Naive thymus-derived CD4-positive, alpha-beta T cell (primary cell): ENCODE results near the gene NEURL1B. TPM values are rescaled to one million over a fixed set of nuclear protein-coding genes. Genes with fewer than 3 reads are reported as not detected.

ENCODE experiments used
- ATAC-seq: fragments of 150-1000 bp; cut with Tn5 transposase; 2 replicates; pipeline ENCODE4 v1.10.0; 2021; ENCODE audit warnings: mild to moderate bottlenecking, moderate library complexity
- CTCF ChIA-PET: fragments of 350-600 bp; sonication (Branson Sonifier 250); formaldehyde crosslinking; loops from one replicate; lab custom pipeline; 2021; ENCODE audit warnings: antibody characterized with exemption; lab: Charles Lee
- POLR2A ChIA-PET: fragments of 350-600 bp; sonication (Branson Sonifier 250); formaldehyde crosslinking; loops from one replicate; lab custom pipeline; 2021; ENCODE audit warnings: antibody characterized with exemption, inconsistent platforms; lab: Charles Lee
- DNase-seq, 9 donors: peaks; one replicate each; pipeline versions ENCODE4 v3.0.0 to v3.0.0-alpha.2; 2020 to 2022; ENCODE audit warnings: mixed read lengths in 1 of 9
- H3K27ac ChIP-seq: one replicate; pipeline ENCODE4 v1.7.0; 2013; ENCODE audit warnings: mild to moderate bottlenecking, low read depth, low read length, moderate library complexity
- H3K27me3 ChIP-seq, 2 donors: one replicate each; pipeline ENCODE4 v1.7.0; 2013; ENCODE audit warnings: low read length in 2 of 2, mild to moderate bottlenecking in 2 of 2, moderate library complexity in 2 of 2; ENCODE audit not compliant: control insufficient read depth in 2 of 2, insufficient read depth in 2 of 2
- H3K36me3 ChIP-seq, 3 experiments: 1 replicate in 2 of 3; 2 replicates in 1 of 3; pipeline ENCODE4 v1.7.0; 2013; ENCODE audit warnings: low read length in 3 of 3, mild to moderate bottlenecking in 3 of 3, moderate library complexity in 1 of 3; ENCODE audit not compliant: insufficient read depth in 3 of 3, control insufficient read depth in 2 of 3
- H3K4me1 ChIP-seq, 2 donors: one replicate each; pipeline ENCODE4 v1.7.0; 2013; ENCODE audit warnings: low read length in 2 of 2, mild to moderate bottlenecking in 2 of 2, moderate library complexity in 1 of 2; ENCODE audit not compliant: control insufficient read depth in 2 of 2, insufficient read depth in 2 of 2
- H3K4me3 ChIP-seq: 2 replicates; pipeline ENCODE4 v1.7.0; 2013; ENCODE audit warnings: mild to moderate bottlenecking, low read length
- H3K9me3 ChIP-seq, 3 experiments: 1 replicate in 2 of 3; 2 replicates in 1 of 3; pipeline ENCODE4 v1.7.0; 2013; ENCODE audit warnings: low read length in 3 of 3; ENCODE audit not compliant: control insufficient read depth in 2 of 3
- H3K27ac Mint-ChIP-seq, 9 donors: one replicate each; pipeline ENCODE4 v1.8.0; 2020 to 2022; ENCODE audit warnings: mixed read lengths in 9 of 9, mild to moderate bottlenecking in 8 of 9, moderate library complexity in 5 of 9, inconsistent platforms in 2 of 9
- H3K27me3 Mint-ChIP-seq, 5 donors: one replicate each; pipeline ENCODE4 v1.8.0; 2021 to 2022; ENCODE audit warnings: mixed read lengths in 5 of 5, mild to moderate bottlenecking in 1 of 5
- H3K36me3 Mint-ChIP-seq, 5 donors: one replicate each; pipeline ENCODE4 v1.8.0; 2020 to 2022; ENCODE audit warnings: mixed read lengths in 5 of 5, mild to moderate bottlenecking in 3 of 5, inconsistent platforms in 1 of 5
- H3K4me1 Mint-ChIP-seq, 7 donors: one replicate each; pipeline ENCODE4 v1.8.0; 2020 to 2022; ENCODE audit warnings: mixed read lengths in 7 of 7, mild to moderate bottlenecking in 3 of 7, inconsistent platforms in 1 of 7
- H3K4me3 Mint-ChIP-seq, 10 donors: one replicate each; pipeline ENCODE4 v1.8.0; 2020 to 2022; ENCODE audit warnings: mild to moderate bottlenecking in 10 of 10, mixed read lengths in 10 of 10, moderate library complexity in 6 of 10, inconsistent platforms in 2 of 10
- H3K9me3 Mint-ChIP-seq, 11 donors: one replicate each; pipeline ENCODE4 v1.8.0; 2020 to 2022; ENCODE audit warnings: mixed read lengths in 11 of 11, mild to moderate bottlenecking in 4 of 11, inconsistent platforms in 1 of 11, moderate library complexity in 1 of 11
- intact Hi-C, 2 donors: fragments of 100-400 bp; cut with micrococcal nuclease; formaldehyde crosslinking; loops; one replicate each; pipeline ENCODE4 v1.15.1; 2023
- polyA plus RNA-seq, 2 donors: library from polyadenylated mRNA; unstranded; fragments of 300-500 nt; fragmentation: Illumina TruSeq; gene quantifications; one replicate each; pipeline ENCODE4 v1.2.3, GENCODE V29; 2021
- total RNA-seq, 6 experiments: library from RNA in 5 of 6; stranded (reverse) in 5 of 6; gene quantifications; 1 replicate in 5 of 6; 2 replicates in 1 of 6; pipeline ENCODE4 v1.2.3 and lab custom pipeline; 2021 to 2026

Gene NEURL1B
- total and polyA plus RNA-seq, 7 experiments from 2014 or later = 0.05 to 3.4 (median 0.27) TPM; not detected in 1

GRCh38 chr5:172729588-172729987 lies 88.5 kb downstream of the NEURL1B start:
- H3K4me1 Mint-ChIP-seq = no peaks in the 10 kb centered on the region
- H3K27ac Mint-ChIP-seq = no peak overlapping the region
- H3K4me3 Mint-ChIP-seq = no peak overlapping the region
- POLR2A ChIA-PET = no interaction called here
- no peaks in the 10 kb centered on the region for H3K27me3 ChIP-seq
- no peaks in the 10 kb centered on the region for H3K9me3 Mint-ChIP-seq
- no peak overlapping the region for H3K27ac ChIP-seq
- H3K9me3 ChIP-seq = no peaks in the 10 kb centered on the region
- H3K27me3 Mint-ChIP-seq = no peaks in the 10 kb centered on the region
- CTCF ChIA-PET = no interaction called here
- intact Hi-C loops = no loop called here
- DNase-seq (no peak), ATAC-seq (no peak)
- H3K4me1 ChIP-seq = no peaks in the 10 kb centered on the region
- H3K36me3 ChIP-seq = no peaks in the 10 kb centered on the region
- no peak overlapping the region for H3K4me3 ChIP-seq
- no peaks in the 10 kb centered on the region for H3K36me3 Mint-ChIP-seq

GRCh38 chr5:172730222-172730621 lies 89.2 kb downstream of the NEURL1B start:
- H3K27ac Mint-ChIP-seq = peak overlapping the region in 2 of 9 donors; percentile 32 to 37
- Histone ChIP-seq H3K27me3 (no peaks in the 10 kb centered on the region), H3K27ac (no peak overlapping the region)

GRCh38 chr5:172730981-172731679 lies 90.1 kb downstream of the NEURL1B start:
- ChIA-PET CTCF (no interaction called here), POLR2A (interaction anchor here (1.0 kb wide), 1 partner anchor 41 kb away, joined by 3 read pairs; no protein-coding TSS in a partner anchor)
- Mint-ChIP-seq H3K36me3 (no peaks in the 10 kb centered on the region), H3K9me3 (no peaks in the 10 kb centered on the region), H3K4me1 (no peaks in the 10 kb centered on the region), H3K27me3 (no peaks in the 10 kb centered on the region), H3K4me3 (no peak overlapping the region), H3K27ac (peak overlapping the region in 3 of 9 donors; percentile 32 to 83 (median 59))
- Histone ChIP-seq H3K27me3 (no peaks in the 10 kb centered on the region), H3K4me3 (no peak overlapping the region), H3K27ac (no peak overlapping the region), H3K9me3 (no peaks in the 10 kb centered on the region), H3K36me3 (no peaks in the 10 kb centered on the region), H3K4me1 (no peaks in the 10 kb centered on the region)
- DNase-seq (no peak), ATAC-seq (no peak)
- intact Hi-C loops = no loop called here

More at GRCh38 chr5:172730222-172730621, 89.2 kb downstream of the NEURL1B start:
- intact Hi-C loops = no loop called here
- no peaks in the 10 kb centered on the region for H3K4me1 ChIP-seq
- no peaks in the 10 kb centered on the region for H3K9me3 ChIP-seq
- ChIA-PET CTCF (no interaction called here), POLR2A (no interaction called here)
- no peaks in the 10 kb centered on the region for H3K36me3 ChIP-seq
- no peak overlapping the region for H3K4me3 ChIP-seq
- H3K4me3 Mint-ChIP-seq = no peak overlapping the region
- ATAC-seq (no peak), DNase-seq (no peak)
- H3K36me3 Mint-ChIP-seq = no peaks in the 10 kb centered on the region
- no peaks in the 10 kb centered on the region for H3K27me3 Mint-ChIP-seq
- no peaks in the 10 kb centered on the region for H3K9me3 Mint-ChIP-seq
- no peaks in the 10 kb centered on the region for H3K4me1 Mint-ChIP-seq

- H3K27me3 Mint-ChIP-seq = no peaks in the 10 kb centered on the region
- no peaks in the 10 kb centered on the region for H3K4me1 Mint-ChIP-seq
- H3K9me3 ChIP-seq = no peaks in the 10 kb centered on the region
- no peaks in the 10 kb centered on the region for H3K36me3 Mint-ChIP-seq
- CTCF ChIA-PET = no interaction called here
- no peaks in the 10 kb centered on the region for H3K27me3 ChIP-seq
- no peak overlapping the region for H3K4me3 Mint-ChIP-seq
- no peak overlapping the region for H3K27ac ChIP-seq
- no peaks in the 10 kb centered on the region for H3K4me1 ChIP-seq
- H3K4me3 ChIP-seq = no peak overlapping the region
- ATAC-seq (peak; percentile 24), DNase-seq (no peak)
- H3K27ac Mint-ChIP-seq = no peak overlapping the region
- POLR2A ChIA-PET = interaction anchor here (1.0 kb wide), 1 partner anchor 41 kb away, joined by 3 read pairs; no protein-coding TSS in a partner anchor
- intact Hi-C loops = no loop called here
- no peaks in the 10 kb centered on the region for H3K36me3 ChIP-seq
- no peaks in the 10 kb centered on the region for H3K9me3 Mint-ChIP-seq
Observed at GRCh38 chr5:172731680-172732074, 90.6 kb downstream of the NEURL1B start.

- Histone ChIP-seq H3K4me3 (no peak overlapping the region), H3K27ac (no peak overlapping the region), H3K27me3 (no peaks in the 10 kb centered on the region), H3K9me3 (no peaks in the 10 kb centered on the region), H3K4me1 (no peaks in the 10 kb centered on the region), H3K36me3 (no peaks in the 10 kb centered on the region)
- CTCF ChIA-PET = interaction anchor here (1.7 kb wide), 1 partner anchor 40 kb away, joined by 4 read pairs; no protein-coding TSS in a partner anchor
- Mint-ChIP-seq H3K4me3 (no peak overlapping the region), H3K9me3 (no peaks in the 10 kb centered on the region), H3K27me3 (no peaks in the 10 kb centered on the region), H3K36me3 (no peaks in the 10 kb centered on the region), H3K27ac (no peak overlapping the region), H3K4me1 (no peaks in the 10 kb centered on the region)
- POLR2A ChIA-PET = interaction anchor here (1.0 kb wide), 1 partner anchor 40 kb away, joined by 3 read pairs; no protein-coding TSS in a partner anchor
- DNase-seq (no peak), ATAC-seq (no peak)
- intact Hi-C loops = no loop called here
Observed at GRCh38 chr5:172732201-172732865, 91.3 kb downstream of the NEURL1B start.

- Mint-ChIP-seq H3K4me1 (no peaks in the 10 kb centered on the region), H3K9me3 (no peaks in the 10 kb centered on the region), H3K4me3 (no peak overlapping the region), H3K27ac (peak overlapping the region in 1 of 9 donors; percentile 2), H3K27me3 (no peaks in the 10 kb centered on the region), H3K36me3 (no peaks in the 10 kb centered on the region)
- Histone ChIP-seq H3K4me1 (no peaks in the 10 kb centered on the region), H3K27ac (no peak overlapping the region), H3K9me3 (no peaks in the 10 kb centered on the region), H3K4me3 (no peak overlapping the region), H3K27me3 (no peaks in the 10 kb centered on the region), H3K36me3 (no peaks in the 10 kb centered on the region)
- CTCF ChIA-PET = interaction anchor here (1.7 kb wide), 1 partner anchor 39 kb away, joined by 4 read pairs; no protein-coding TSS in a partner anchor
- DNase-seq (no peak), ATAC-seq (peak; percentile 20)
- POLR2A ChIA-PET = interaction anchor here (1.1 kb wide), 1 partner anchor 32 kb away, joined by 3 read pairs; no protein-coding TSS in a partner anchor
- intact Hi-C loops = no loop called here
Observed at GRCh38 chr5:172733131-172733973, 92.3 kb downstream of the NEURL1B start.
